ENCODE measurements around the gene AMACR. TPM values are rescaled to one million over a fixed set of nuclear protein-coding genes. Genes with fewer than 3 reads are reported as not detected.

Gene AMACR
- total and polyA plus RNA-seq, 9 of the 15 experiments (the other 6 are each of a cell fraction or from before 2014, with no cell fraction given), result 0.72 to 4.6 (median 4.0) TPM

DNA sequence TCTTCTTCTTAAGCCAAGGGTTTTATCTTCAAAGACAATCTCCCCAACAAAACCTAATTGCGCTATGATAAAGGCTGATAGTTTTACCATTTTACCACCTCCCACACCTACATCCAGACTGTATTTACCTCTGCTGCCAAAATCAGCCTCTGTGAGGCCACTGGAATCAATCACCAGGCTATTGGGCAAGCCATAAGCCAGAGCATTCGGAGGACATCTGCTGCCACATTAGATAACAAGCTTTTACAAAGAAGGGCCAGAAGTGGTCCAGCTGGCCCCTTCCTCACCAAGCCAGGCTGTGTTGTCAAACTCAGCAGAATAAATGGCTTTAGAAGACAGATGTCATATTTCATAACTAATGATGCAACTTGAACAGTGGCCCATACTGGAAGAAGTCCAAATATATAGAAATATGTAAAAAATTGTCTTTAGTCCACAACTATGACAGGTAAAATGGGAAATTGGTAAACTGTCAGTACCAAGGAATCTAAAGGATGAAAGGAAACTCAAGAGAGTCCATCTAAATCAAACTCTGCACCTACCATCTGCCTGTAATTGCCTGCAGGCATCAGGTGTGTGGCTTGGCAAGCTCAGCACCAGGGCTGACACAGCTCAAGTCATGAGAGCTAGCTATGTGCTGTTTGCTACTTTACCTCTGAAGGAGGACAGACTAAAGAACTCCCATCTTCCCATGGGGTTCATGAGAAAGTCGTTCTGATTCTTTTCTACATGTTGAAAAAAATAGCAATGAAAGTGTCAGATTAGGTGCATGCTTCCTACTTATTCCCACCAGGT lies 39.4 kb downstream of the AMACR start (continued):
- TF ChIP-seq DIDO1 (tag; IDR thresholded peaks at IDR 0.05; ENCODE audit: low read depth) (no peak), NFE2L1 (tag; IDR thresholded peaks at IDR 0.05; ENCODE audit: borderline replicate concordance, low read depth) (no peak), EWSR1 (IDR thresholded peaks at IDR 0.05; ENCODE audit: borderline replicate concordance, low read depth, partially characterized antibody) (no peak), ZNF395 (CRISPR knock-in tag; IDR thresholded peaks at IDR 0.05) (no peak), CBFA2T2 (conservative IDR thresholded peaks at IDR 0.05) (no peak), PYGO2 (tag; IDR thresholded peaks at IDR 0.05) (no peak), HOXB6 (CRISPR knock-in tag; IDR thresholded peaks at IDR 0.05; ENCODE audit: borderline replicate concordance) (no peak)
- TF ChIP-seq, protein P1, sequence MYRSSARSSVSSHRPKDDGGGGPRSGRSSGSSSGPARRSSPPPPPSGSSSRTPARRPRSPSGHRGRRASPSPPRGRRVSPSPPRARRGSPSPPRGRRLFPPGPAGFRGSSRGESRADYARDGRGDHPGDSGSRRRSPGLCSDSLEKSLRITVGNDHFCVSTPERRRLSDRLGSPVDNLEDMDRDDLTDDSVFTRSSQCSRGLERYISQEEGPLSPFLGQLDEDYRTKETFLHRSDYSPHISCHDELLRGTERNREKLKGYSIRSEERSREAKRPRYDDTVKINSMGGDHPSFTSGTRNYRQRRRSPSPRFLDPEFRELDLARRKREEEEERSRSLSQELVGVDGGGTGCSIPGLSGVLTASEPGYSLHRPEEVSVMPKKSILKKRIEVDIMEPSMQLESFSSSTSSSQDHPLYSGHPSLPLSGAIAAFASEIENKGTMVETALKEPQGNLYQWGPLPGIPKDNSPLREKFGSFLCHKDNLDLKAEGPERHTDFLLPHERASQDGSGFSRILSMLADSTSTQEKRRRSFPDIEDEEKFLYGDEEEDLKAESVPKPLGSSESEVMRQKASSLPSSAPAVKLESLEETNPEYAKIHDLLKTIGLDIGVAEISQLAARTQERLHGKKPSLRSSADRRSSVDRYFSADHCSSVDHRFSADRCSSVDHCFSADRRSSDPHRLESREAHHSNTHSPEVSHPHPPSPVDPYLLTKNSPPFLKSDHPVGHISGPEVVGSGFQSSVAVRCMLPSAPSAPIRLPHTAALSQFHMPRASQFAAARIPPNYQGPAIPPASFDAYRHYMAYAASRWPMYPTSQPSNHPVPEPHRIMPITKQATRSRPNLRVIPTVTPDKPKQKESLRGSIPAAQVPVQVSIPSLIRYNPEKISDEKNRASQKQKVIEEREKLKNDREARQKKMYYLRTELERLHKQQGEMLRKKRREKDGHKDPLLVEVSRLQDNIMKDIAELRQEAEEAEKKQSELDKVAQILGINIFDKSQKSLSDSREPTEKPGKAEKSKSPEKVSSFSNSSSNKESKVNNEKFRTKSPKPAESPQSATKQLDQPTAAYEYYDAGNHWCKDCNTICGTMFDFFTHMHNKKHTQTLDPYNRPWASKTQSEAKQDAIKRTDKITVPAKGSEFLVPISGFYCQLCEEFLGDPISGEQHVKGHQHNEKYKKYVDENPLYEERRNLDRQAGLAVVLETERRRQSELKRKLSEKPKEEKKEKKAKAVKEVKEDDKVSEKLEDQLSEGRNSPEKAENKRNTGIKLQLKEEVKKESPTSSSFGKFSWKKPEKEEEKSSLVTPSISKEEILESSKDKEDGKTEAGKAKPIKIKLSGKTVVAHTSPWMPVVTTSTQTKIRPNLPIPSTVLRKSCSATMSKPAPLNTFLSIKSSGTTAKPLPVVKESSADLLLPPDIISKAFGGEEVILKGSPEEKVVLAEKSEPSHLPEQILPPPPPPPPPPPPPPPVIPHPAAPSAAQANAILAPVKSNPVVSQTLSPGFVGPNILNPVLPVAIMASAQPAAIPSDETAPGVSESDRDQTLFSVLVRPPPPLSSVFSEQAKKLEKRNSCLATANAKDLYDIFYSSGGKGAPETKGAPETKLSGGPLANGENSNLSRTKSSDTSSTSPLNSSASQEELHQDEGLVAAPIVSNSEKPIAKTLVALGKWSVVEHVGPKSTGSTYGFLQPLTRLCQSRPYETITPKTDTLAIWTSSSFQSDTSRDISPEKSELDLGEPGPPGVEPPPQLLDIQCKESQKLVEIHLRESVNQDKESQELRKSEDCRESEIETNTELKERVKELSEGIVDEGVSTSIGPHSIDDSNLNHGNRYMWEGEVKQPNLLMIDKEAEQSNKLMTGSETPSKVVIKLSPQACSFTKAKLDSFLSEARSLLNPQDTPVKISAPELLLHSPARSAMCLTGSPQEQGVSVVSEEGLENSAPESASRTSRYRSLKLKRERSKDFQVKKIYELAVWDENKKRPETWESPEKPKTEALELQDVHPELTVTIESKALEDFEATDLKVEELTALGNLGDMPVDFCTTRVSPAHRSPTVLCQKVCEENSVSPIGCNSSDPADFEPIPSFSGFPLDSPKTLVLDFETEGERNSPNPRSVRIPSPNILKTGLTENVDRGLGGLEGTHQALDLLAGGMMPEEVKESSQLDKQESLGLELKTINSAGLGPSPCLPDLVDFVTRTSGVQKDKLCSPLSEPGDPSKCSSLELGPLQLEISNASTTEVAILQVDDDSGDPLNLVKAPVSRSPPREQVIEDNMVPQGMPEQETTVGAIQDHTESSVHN (IDR thresholded peaks at IDR 0.05; ENCODE audit: borderline replicate concordance in 1 of 2, low read depth in 1 of 2), result no peak

Measured in K562 (cell line).